ES-I3 (cell line): ENCODE data around the gene NCOA3.
A peak's percentile ranks its signal among the peaks of the same experiment; 100 is the strongest.
"Not testable (repeated sequence)": the region's sequence is repeated elsewhere in the genome, so short reads cannot be mapped to it uniquely, and the experiment has no call there.

ENCODE experiments used
- H3K36me3 ChIP-seq: 2 replicates; pipeline ENCODE4 v1.6.1; 2013; ENCODE audit warnings: mild to moderate bottlenecking, low read length, control low read depth, moderate library complexity; ENCODE audit not compliant: insufficient read depth
- H3K4me1 ChIP-seq: 2 replicates; pipeline ENCODE4 v1.6.1; 2013; ENCODE audit warnings: mild to moderate bottlenecking, control low read depth, low read length; ENCODE audit not compliant: insufficient read depth
- H3K9ac ChIP-seq: 2 replicates; pipeline ENCODE4 v1.6.1; 2013; ENCODE audit warnings: low read depth, mild to moderate bottlenecking, low read length, moderate library complexity
- H3K9me3 ChIP-seq: 2 replicates; pipeline ENCODE4 v1.6.1; 2013; ENCODE audit warnings: mild to moderate bottlenecking, low read length, moderate library complexity; ENCODE audit not compliant: control insufficient read depth, insufficient read depth

The NCOA3 gene

GRCh38 chr20:47502271-47503239 lies 868 bp downstream of the NCOA3 start:
- H3K4me1 ChIP-seq, result peaks cover 25% of the 10 kb centered on the region
- H3K36me3 ChIP-seq, result no peaks in the 10 kb centered on the region
- peak overlapping the region; percentile 68 for H3K9ac ChIP-seq
- H3K9me3 ChIP-seq, result no peaks in the 10 kb centered on the region

- peaks cover 27% of the 10 kb centered on the region for H3K4me1 ChIP-seq
- 0 out of 2 replicates have a peak overlapping the region, but pooled peaks have one; percentile 68 for H3K9ac ChIP-seq
- H3K9me3 ChIP-seq, result no peaks in the 10 kb centered on the region
- H3K36me3 ChIP-seq, result no peaks in the 10 kb centered on the region
Measured at GRCh38 chr20:47503685-47504084, 2.0 kb downstream of the NCOA3 start.

GRCh38 chr20:47506335-47506734 lies 4.6 kb downstream of the NCOA3 start:
- H3K9ac ChIP-seq, result no peak overlapping the region
- no peaks in the 10 kb centered on the region for H3K36me3 ChIP-seq
- no peaks in the 10 kb centered on the region for H3K9me3 ChIP-seq
- H3K4me1 ChIP-seq, result peaks cover 18% of the 10 kb centered on the region; the same call in 1 of the 2 replicates

GRCh38 chr20:47506850-47507249 lies 5.2 kb downstream of the NCOA3 start:
- H3K4me1 ChIP-seq, result peaks cover 18% of the 10 kb centered on the region; the same call in 1 of the 2 replicates
- no peaks in the 10 kb centered on the region for H3K9me3 ChIP-seq
- H3K9ac ChIP-seq, result no peak overlapping the region
- H3K36me3 ChIP-seq, result no peaks in the 10 kb centered on the region

GRCh38 chr20:47507275-47507981 lies 5.7 kb downstream of the NCOA3 start:
- not testable (repeated sequence) for H3K9ac ChIP-seq, H3K36me3 ChIP-seq, H3K9me3 ChIP-seq
- peaks cover 18% of the 10 kb centered on the region; the same call in 1 of the 2 replicates for H3K4me1 ChIP-seq

GRCh38 chr20:47508278-47508677 lies 6.6 kb downstream of the NCOA3 start:
- Histone ChIP-seq H3K4me1 (peaks cover 17% of the 10 kb centered on the region; the same call in 1 of the 2 replicates), H3K9me3 (no peaks in the 10 kb centered on the region), H3K9ac (no peak overlapping the region), H3K36me3 (no peaks in the 10 kb centered on the region)

- Histone ChIP-seq H3K36me3 (no peaks in the 10 kb centered on the region), H3K9me3 (no peaks in the 10 kb centered on the region), H3K4me1 (peaks cover 13% of the 10 kb centered on the region; the same call in 1 of the 2 replicates), H3K9ac (no peak overlapping the region)
Measured at GRCh38 chr20:47509104-47509661, 7.5 kb downstream of the NCOA3 start.

GRCh38 chr20:47509685-47510084 lies 8.0 kb downstream of the NCOA3 start:
- H3K4me1 ChIP-seq, result peaks cover 13% of the 10 kb centered on the region; the same call in 1 of the 2 replicates
- no peaks in the 10 kb centered on the region for H3K9me3 ChIP-seq
- no peak overlapping the region for H3K9ac ChIP-seq
- no peaks in the 10 kb centered on the region for H3K36me3 ChIP-seq

GRCh38 chr20:47515843-47516242 lies 14.2 kb downstream of the NCOA3 start:
- peaks cover 11% of the 10 kb centered on the region; the same call in 1 of the 2 replicates for H3K9me3 ChIP-seq
- H3K4me1 ChIP-seq, result no peaks in the 10 kb centered on the region
- no peaks in the 10 kb centered on the region for H3K36me3 ChIP-seq
- no peak overlapping the region for H3K9ac ChIP-seq

- Histone ChIP-seq H3K9ac (no peak overlapping the region), H3K36me3 (no peaks in the 10 kb centered on the region), H3K4me1 (no peaks in the 10 kb centered on the region), H3K9me3 (peaks cover 27% of the 10 kb centered on the region)
Measured at GRCh38 chr20:47521059-47521808, 19.5 kb downstream of the NCOA3 start.

GRCh38 chr20:47524015-47524784 lies 22.5 kb downstream of the NCOA3 start:
- Histone ChIP-seq H3K9ac (no peak overlapping the region), H3K36me3 (no peaks in the 10 kb centered on the region), H3K9me3 (peaks cover 27% of the 10 kb centered on the region), H3K4me1 (no peaks in the 10 kb centered on the region)

GRCh38 chr20:47527004-47527800 lies 25.5 kb downstream of the NCOA3 start:
- peaks cover 8% of the 10 kb centered on the region for H3K9me3 ChIP-seq
- H3K36me3 ChIP-seq, result no peaks in the 10 kb centered on the region
- H3K4me1 ChIP-seq, result no peaks in the 10 kb centered on the region
- H3K9ac ChIP-seq, result no peak overlapping the region

- no peaks in the 10 kb centered on the region for H3K9me3 ChIP-seq
- no peak overlapping the region for H3K9ac ChIP-seq
- H3K36me3 ChIP-seq, result no peaks in the 10 kb centered on the region
- no peaks in the 10 kb centered on the region for H3K4me1 ChIP-seq
Measured at GRCh38 chr20:47529840-47530239, 28.2 kb downstream of the NCOA3 start.
